RWPE1 (cell line): Measurements from ENCODE around the gene SHOC2.

Experiments used
- CTCF ChIA-PET: fragments of 350-600 bp; sonication (Branson Sonifier 250); formaldehyde crosslinking; extraction: SDS; loops from one replicate; lab custom pipeline; 2021; lab: Yijun Ruan, JAX
- POLR2A ChIA-PET: fragments of 400-600 bp; formaldehyde crosslinking; extraction: SDS; loops from one replicate; lab custom pipeline; 2020; ENCODE audit warnings: antibody characterized with exemption; ENCODE audit not compliant: low non-redundant PET; lab: Yijun Ruan, JAX
- DNase-seq: peaks from one replicate; pipeline ENCODE4 v3.0.0; 2012; ENCODE audit warnings: low spot score
- H3K27ac ChIP-seq: fragments of 450-650 bp; 2 replicates; pipeline ENCODE4 v1.5.1; 2017
- TF ChIP-seq, protein P1 (sequence below): fragments of 450-650 bp; conservative IDR thresholded peaks from 2 replicates; pipeline ENCODE4 v1.5.1; 2017; ENCODE audit warnings: low read depth, mild to moderate bottlenecking

Gene SHOC2

GRCh38 chr10:110873951-110874350, 45.5 kb upstream of the SHOC2 start:
- POLR2A ChIA-PET: no interaction called here
- TF ChIP-seq, protein P1, sequence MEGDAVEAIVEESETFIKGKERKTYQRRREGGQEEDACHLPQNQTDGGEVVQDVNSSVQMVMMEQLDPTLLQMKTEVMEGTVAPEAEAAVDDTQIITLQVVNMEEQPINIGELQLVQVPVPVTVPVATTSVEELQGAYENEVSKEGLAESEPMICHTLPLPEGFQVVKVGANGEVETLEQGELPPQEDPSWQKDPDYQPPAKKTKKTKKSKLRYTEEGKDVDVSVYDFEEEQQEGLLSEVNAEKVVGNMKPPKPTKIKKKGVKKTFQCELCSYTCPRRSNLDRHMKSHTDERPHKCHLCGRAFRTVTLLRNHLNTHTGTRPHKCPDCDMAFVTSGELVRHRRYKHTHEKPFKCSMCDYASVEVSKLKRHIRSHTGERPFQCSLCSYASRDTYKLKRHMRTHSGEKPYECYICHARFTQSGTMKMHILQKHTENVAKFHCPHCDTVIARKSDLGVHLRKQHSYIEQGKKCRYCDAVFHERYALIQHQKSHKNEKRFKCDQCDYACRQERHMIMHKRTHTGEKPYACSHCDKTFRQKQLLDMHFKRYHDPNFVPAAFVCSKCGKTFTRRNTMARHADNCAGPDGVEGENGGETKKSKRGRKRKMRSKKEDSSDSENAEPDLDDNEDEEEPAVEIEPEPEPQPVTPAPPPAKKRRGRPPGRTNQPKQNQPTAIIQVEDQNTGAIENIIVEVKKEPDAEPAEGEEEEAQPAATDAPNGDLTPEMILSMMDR: no peak
- DNase-seq: no peak
- no peak overlapping the region for H3K27ac ChIP-seq
- CTCF ChIA-PET: interaction anchor here (0.7 kb wide), 1 partner anchor 1068 kb away, joined by 3 read pairs; no protein-coding TSS in a partner anchor

DNA sequence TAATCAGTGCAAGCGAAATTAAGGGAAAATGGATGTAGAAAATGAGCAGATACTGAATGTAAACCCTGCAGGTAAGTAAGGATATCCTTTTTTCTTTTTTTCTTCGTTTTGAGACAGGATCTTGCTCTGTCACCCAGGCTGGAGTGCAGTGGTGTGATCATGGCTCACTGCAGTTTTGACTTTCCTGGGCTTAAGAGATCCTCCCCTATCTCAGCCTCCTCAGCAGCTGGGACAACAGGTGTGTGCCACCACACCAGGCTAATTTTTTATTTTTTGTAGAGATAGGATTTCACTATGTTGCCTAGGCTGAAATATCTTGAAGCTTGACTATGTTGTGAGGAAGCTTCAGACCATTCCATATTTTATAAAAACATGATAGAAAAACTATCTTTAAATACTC, 43.4 kb upstream of the SHOC2 start:
- no peak for DNase-seq
- H3K27ac ChIP-seq: no peak overlapping the region
- CTCF ChIA-PET: no interaction called here
- POLR2A ChIA-PET: no interaction called here
- TF ChIP-seq, protein P1: no peak

GRCh38 chr10:110876788-110877187, 42.6 kb upstream of the SHOC2 start:
- TF ChIP-seq, protein P1: no peak
- CTCF ChIA-PET: interaction anchor here (0.5 to 1.0 kb wide), 3 partner anchors 17 to 596 kb away, joined by 3 to 5 read pairs (median 4); no protein-coding TSS in a partner anchor
- no peak for DNase-seq
- H3K27ac ChIP-seq: no peak overlapping the region
- POLR2A ChIA-PET: no interaction called here

GRCh38 chr10:110880012-110880411, 39.4 kb upstream of the SHOC2 start:
- DNase-seq: no peak
- TF ChIP-seq, protein P1: no peak
- CTCF ChIA-PET: interaction anchor here (0.6 kb wide), 1 partner anchor 124 kb away, joined by 3 read pairs; no protein-coding TSS in a partner anchor
- POLR2A ChIA-PET: no interaction called here
- no peak overlapping the region for H3K27ac ChIP-seq

GRCh38 chr10:110881247-110881646, 38.2 kb upstream of the SHOC2 start:
- no peak overlapping the region for H3K27ac ChIP-seq
- DNase-seq: no peak
- CTCF ChIA-PET: interaction anchor here (0.7 kb wide), 2 partner anchors 28 to 963 kb away, joined by 4 to 7 read pairs; no protein-coding TSS in a partner anchor
- TF ChIP-seq, protein P1: no peak
- POLR2A ChIA-PET: no interaction called here

DNA sequence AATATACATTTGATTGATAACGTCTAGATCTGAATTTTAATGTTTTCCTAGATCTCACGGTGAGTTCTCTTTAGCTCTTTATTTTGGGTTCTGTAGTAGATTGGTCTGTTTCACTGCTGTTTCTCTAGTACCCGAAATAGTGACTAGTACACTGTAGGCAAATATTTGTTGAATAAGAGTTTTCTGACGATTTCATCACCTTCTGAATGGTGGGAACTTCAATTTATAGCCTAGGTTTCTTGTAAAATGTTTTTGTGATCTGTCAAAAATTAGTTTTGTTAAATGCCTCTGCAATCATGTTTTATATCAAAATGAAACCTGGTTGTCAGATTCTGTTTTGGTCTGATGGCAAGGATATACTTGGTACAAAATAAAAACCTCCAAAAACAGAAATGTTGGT, 37.5 kb upstream of the SHOC2 start:
- POLR2A ChIA-PET: no interaction called here
- no peak for DNase-seq
- H3K27ac ChIP-seq: no peak overlapping the region
- CTCF ChIA-PET: no interaction called here
- TF ChIP-seq, protein P1: no peak
